Mucosa of rectum (tissue), 2 donors: ENCODE measurements around the gene GANAB.
A peak's percentile ranks its signal among the peaks of the same experiment; 100 is the strongest.

ENCODE experiments used
- H3K27ac ChIP-seq, 2 donors: one replicate each; pipeline ENCODE4 v1.7.0; 2013; ENCODE audit warnings: inconsistent platforms in 2 of 2, low read depth in 2 of 2, low read length in 2 of 2
- H3K27me3 ChIP-seq, 2 donors: one replicate each; pipeline ENCODE4 v1.7.0; 2013; ENCODE audit warnings: low read length in 2 of 2; ENCODE audit not compliant: control insufficient read depth in 2 of 2, insufficient read depth in 2 of 2
- H3K36me3 ChIP-seq, 2 donors: one replicate each; pipeline ENCODE4 v1.7.0; 2013; ENCODE audit warnings: low read length in 2 of 2; ENCODE audit not compliant: control insufficient read depth in 2 of 2, insufficient read depth in 2 of 2
- H3K4me1 ChIP-seq, 2 donors: one replicate each; pipeline ENCODE4 v1.7.0; 2013; ENCODE audit warnings: low read length in 2 of 2, mild to moderate bottlenecking in 1 of 2; ENCODE audit not compliant: control insufficient read depth in 2 of 2, insufficient read depth in 2 of 2
- H3K4me3 ChIP-seq, 2 donors: one replicate each; pipeline ENCODE4 v1.7.0; 2013; ENCODE audit warnings: low read length in 2 of 2
- H3K9ac ChIP-seq, 2 donors: one replicate each; pipeline ENCODE4 v1.7.0; 2013; ENCODE audit warnings: low read length in 2 of 2, low read depth in 1 of 2, mild to moderate bottlenecking in 1 of 2
- H3K9me3 ChIP-seq, 2 donors: one replicate each; pipeline ENCODE4 v1.7.0; 2013; ENCODE audit warnings: low read length in 2 of 2; ENCODE audit not compliant: control insufficient read depth in 2 of 2
- donor health status: healthy.
- donor health status: Normal muscosa, but diverticular disease.

The GANAB gene

GRCh38 chr11:62669420-62670161 is 23.2 kb upstream of the GANAB start:
- peak overlapping the region; percentile 26 to 36 for H3K9ac ChIP-seq
- peaks cover 8 to 11% of the 10 kb centered on the region in 2 donors for H3K36me3 ChIP-seq
- peaks cover 34 to 39% of the 10 kb centered on the region in 2 donors for H3K4me1 ChIP-seq
- H3K27me3 ChIP-seq: no peaks in the 10 kb centered on the region
- no peak overlapping the region for H3K4me3 ChIP-seq
- H3K9me3 ChIP-seq: no peaks in the 10 kb centered on the region
- H3K27ac ChIP-seq: peak overlapping the region; percentile 39 to 56

GRCh38 chr11:62667460-62667859 is 21.0 kb upstream of the GANAB start:
- Histone ChIP-seq H3K27ac (no peak overlapping the region), H3K9ac (no peak overlapping the region), H3K4me3 (no peak overlapping the region)

GRCh38 chr11:62666259-62666926 is 20.0 kb upstream of the GANAB start:
- Histone ChIP-seq H3K36me3 (peaks cover 12 to 14% of the 10 kb centered on the region in 2 donors), H3K4me3 (peak overlapping the region; percentile 91 to 96), H3K9me3 (no peaks in the 10 kb centered on the region), H3K27me3 (no peaks in the 10 kb centered on the region), H3K4me1 (peaks cover 28% of the 10 kb centered on the region in 2 donors), H3K9ac (peak overlapping the region; percentile 94 to 96), H3K27ac (peak overlapping the region; percentile 91 to 92)

More at GRCh38 chr11:62667460-62667859, 21.0 kb upstream of the GANAB start:
- peaks cover 12 to 14% of the 10 kb centered on the region in 2 donors for H3K36me3 ChIP-seq
- H3K27me3 ChIP-seq: no peaks in the 10 kb centered on the region
- H3K4me1 ChIP-seq: peaks cover 31 to 32% of the 10 kb centered on the region in 2 donors
- no peaks in the 10 kb centered on the region for H3K9me3 ChIP-seq

GRCh38 chr11:62665599-62666258 is 19.3 kb upstream of the GANAB start:
- H3K27me3 ChIP-seq: no peaks in the 10 kb centered on the region
- no peaks in the 10 kb centered on the region for H3K9me3 ChIP-seq
- peak overlapping the region; percentile 91 to 96 for H3K4me3 ChIP-seq
- H3K9ac ChIP-seq: peak overlapping the region; percentile 94 to 96
- peaks cover 12 to 14% of the 10 kb centered on the region in 2 donors for H3K36me3 ChIP-seq
- peak overlapping the region; percentile 91 to 92 for H3K27ac ChIP-seq
- H3K4me1 ChIP-seq: peaks cover 22 to 24% of the 10 kb centered on the region in 2 donors

GRCh38 chr11:62665075-62665598 is 18.7 kb upstream of the GANAB start, which contains the start of the genes C11orf98 and CSKMT:
Gene C11orf98, minus strand, starts transcription at chr11:62665210. Its CDS starts 41 bp downstream, at chr11:62665169.
Gene CSKMT, plus strand, starts transcription at chr11:62665312. Its CDS starts 568 bp downstream, at chr11:62665880.
- Histone ChIP-seq H3K4me3 (peak within 1 kb of the TSS; percentile 91 to 96), H3K27ac (peak within 1 kb of the TSS; percentile 91 to 92), H3K9ac (peak within 1 kb of the TSS; percentile 94 to 96), H3K36me3 (peaks cover 12 to 14% of the 10 kb centered on the region in 2 donors), H3K27me3 (no peaks in the 10 kb centered on the region), H3K9me3 (no peaks in the 10 kb centered on the region), H3K4me1 (peaks cover 21 to 22% of the 10 kb centered on the region in 2 donors)

- Histone ChIP-seq H3K9ac (peak overlapping the region; percentile 90 to 96), H3K27me3 (no peaks in the 10 kb centered on the region), H3K36me3 (peaks cover 12 to 14% of the 10 kb centered on the region in 2 donors), H3K4me1 (peaks cover 16 to 17% of the 10 kb centered on the region in 2 donors), H3K4me3 (peak overlapping the region; percentile 91 to 96), H3K27ac (peak overlapping the region; percentile 88 to 92), H3K9me3 (no peaks in the 10 kb centered on the region)
Observed at GRCh38 chr11:62664405-62665074, 18.1 kb upstream of the GANAB start.

- H3K4me3 ChIP-seq: no peak overlapping the region
- H3K9me3 ChIP-seq: no peaks in the 10 kb centered on the region
- H3K9ac ChIP-seq: no peak overlapping the region
- peaks cover 8% of the 10 kb centered on the region in 2 donors for H3K4me1 ChIP-seq
- no peak overlapping the region for H3K27ac ChIP-seq
- H3K36me3 ChIP-seq: no peaks in the 10 kb centered on the region
- H3K27me3 ChIP-seq: no peaks in the 10 kb centered on the region
Observed at GRCh38 chr11:62656796-62657429, 10.5 kb upstream of the GANAB start.

- Histone ChIP-seq H3K27ac (no peak overlapping the region), H3K9me3 (no peaks in the 10 kb centered on the region), H3K4me3 (no peak overlapping the region), H3K36me3 (peaks cover 5 to 6% of the 10 kb centered on the region in 2 donors), H3K27me3 (no peaks in the 10 kb centered on the region), H3K4me1 (peaks cover 12% of the 10 kb centered on the region in 2 donors), H3K9ac (no peak overlapping the region)
Observed at GRCh38 chr11:62654297-62654696, 7.9 kb upstream of the GANAB start.
